T-cell (primary cell): ENCODE results near the gene KIRREL1. TPM values are rescaled to one million over a fixed set of nuclear protein-coding genes. Genes with fewer than 3 reads are reported as not detected.
A peak's percentile ranks its signal among the peaks of the same experiment; 100 is the strongest.

ENCODE experiments used
- ATAC-seq, 4 experiments: fragments of 200-7000 bp in 3 of 4; fragments of 150-1000 bp in 1 of 4; cut with Tn5 transposase; replicated peaks in 1 of 4; 1 replicate in 3 of 4; 2 replicates in 1 of 4; pipeline ENCODE4 v1.10.0; 2021; ENCODE audit warnings: moderate library complexity in 3 of 4, mild to moderate bottlenecking in 2 of 4, moderate number of reproducible peaks in 1 of 4
- CTCF ChIA-PET, 2 donors: fragments of 300-600 bp; sonication (Branson Sonifier 250); formaldehyde crosslinking; loops; one replicate each; lab custom pipeline; 2022; ENCODE audit warnings: antibody characterized with exemption in 2 of 2; lab: Charles Lee
- POLR2A ChIA-PET, 2 donors: fragments of 300-600 bp; sonication (Branson Sonifier 250); formaldehyde crosslinking; loops; one replicate each; lab custom pipeline; 2022; ENCODE audit warnings: antibody characterized with exemption in 2 of 2; lab: Charles Lee
- DNase-seq, 35 experiments: peaks; one replicate each; pipeline versions ENCODE4 v3.0.0 to v3.0.0-alpha.2; 2013 to 2023
- H3K27ac ChIP-seq: one replicate; pipeline ENCODE4 v1.5.1; 2013; ENCODE audit warnings: low read length
- H3K27me3 ChIP-seq, 2 experiments: replicated peaks in 1 of 2; 1 replicate in 1 of 2; 2 replicates in 1 of 2; pipeline versions ENCODE4 v1.6.1 to v1.7.0; 2013; ENCODE audit warnings: low read length in 1 of 2, mixed read lengths in 1 of 2; ENCODE audit not compliant: control insufficient read depth in 2 of 2, insufficient read depth in 2 of 2; ENCODE audit errors: extremely low read depth in 1 of 2
- H3K36me3 ChIP-seq, 2 donors: 1 replicate in 1 of 2; 2 replicates in 1 of 2; pipeline versions ENCODE4 v1.6.1 to v1.7.0; 2013; ENCODE audit warnings: low read length in 1 of 2; ENCODE audit not compliant: control insufficient read depth in 2 of 2, insufficient read depth in 1 of 2; ENCODE audit errors: extremely low read depth in 1 of 2
- H3K4me1 ChIP-seq, 2 experiments: 1 replicate in 1 of 2; 2 replicates in 1 of 2; pipeline versions ENCODE4 v1.6.1 to v1.7.0; 2013; ENCODE audit warnings: low read length in 2 of 2, mixed read lengths in 1 of 2; ENCODE audit not compliant: insufficient read depth in 2 of 2, control insufficient read depth in 1 of 2; ENCODE audit errors: extremely low read depth in 1 of 2
- H3K4me3 ChIP-seq, 2 donors: 1 replicate in 1 of 2; 2 replicates in 1 of 2; pipeline versions ENCODE4 v1.5.1 to v1.7.0; 2013; ENCODE audit warnings: mild to moderate bottlenecking in 2 of 2, low read length in 1 of 2, moderate library complexity in 1 of 2; ENCODE audit not compliant: control insufficient read depth in 1 of 2; ENCODE audit errors: extremely low read depth in 1 of 2
- H3K9me3 ChIP-seq: 2 replicates; pipeline ENCODE4 v1.7.0; 2013
- H3K27ac Mint-ChIP-seq, 2 donors: one replicate each; pipeline ENCODE4 v1.8.0; 2020 to 2021; ENCODE audit warnings: mild to moderate bottlenecking in 2 of 2, mixed read lengths in 2 of 2
- H3K27me3 Mint-ChIP-seq, 2 donors: one replicate each; pipeline ENCODE4 v1.8.0; 2021 to 2022; ENCODE audit warnings: mixed read lengths in 2 of 2
- H3K36me3 Mint-ChIP-seq: one replicate; pipeline ENCODE4 v1.8.0; 2021; ENCODE audit warnings: mixed read lengths
- H3K4me1 Mint-ChIP-seq, 3 donors: one replicate each; pipeline ENCODE4 v1.8.0; 2020 to 2022; ENCODE audit warnings: mixed read lengths in 3 of 3, mild to moderate bottlenecking in 1 of 3
- H3K4me3 Mint-ChIP-seq, 3 donors: one replicate each; pipeline ENCODE4 v1.8.0; 2020 to 2022; ENCODE audit warnings: mild to moderate bottlenecking in 3 of 3, mixed read lengths in 3 of 3, moderate library complexity in 3 of 3
- H3K9me3 Mint-ChIP-seq, 3 donors: one replicate each; pipeline ENCODE4 v1.8.0; 2020 to 2022; ENCODE audit warnings: mixed read lengths in 3 of 3
- WGBS: methylation state at CpG from one replicate; pipeline ENCODE4 v1.1.5; 2013; ENCODE audit warnings: missing lambda C conversion rate; ENCODE audit not compliant: insufficient coverage; 5-methylcytosine and 5-hydroxymethylcytosine counted together
- total RNA-seq, 35 experiments: library from RNA in 6 of 35; stranded (reverse) in 6 of 35; fragments of 120-200 nt in 1 of 35; gene quantifications; one replicate each; pipeline versions ENCODE4 v1.2.1 to v1.2.4 and lab custom pipeline; 2013 to 2026

The KIRREL1 gene
- total RNA-seq, 5 donors from 2014 or later (not counting 1 experiment from before 2014, with no cell fraction given): 0.16 to 0.20 (median 0.19) TPM; not detected in 2

DNA sequence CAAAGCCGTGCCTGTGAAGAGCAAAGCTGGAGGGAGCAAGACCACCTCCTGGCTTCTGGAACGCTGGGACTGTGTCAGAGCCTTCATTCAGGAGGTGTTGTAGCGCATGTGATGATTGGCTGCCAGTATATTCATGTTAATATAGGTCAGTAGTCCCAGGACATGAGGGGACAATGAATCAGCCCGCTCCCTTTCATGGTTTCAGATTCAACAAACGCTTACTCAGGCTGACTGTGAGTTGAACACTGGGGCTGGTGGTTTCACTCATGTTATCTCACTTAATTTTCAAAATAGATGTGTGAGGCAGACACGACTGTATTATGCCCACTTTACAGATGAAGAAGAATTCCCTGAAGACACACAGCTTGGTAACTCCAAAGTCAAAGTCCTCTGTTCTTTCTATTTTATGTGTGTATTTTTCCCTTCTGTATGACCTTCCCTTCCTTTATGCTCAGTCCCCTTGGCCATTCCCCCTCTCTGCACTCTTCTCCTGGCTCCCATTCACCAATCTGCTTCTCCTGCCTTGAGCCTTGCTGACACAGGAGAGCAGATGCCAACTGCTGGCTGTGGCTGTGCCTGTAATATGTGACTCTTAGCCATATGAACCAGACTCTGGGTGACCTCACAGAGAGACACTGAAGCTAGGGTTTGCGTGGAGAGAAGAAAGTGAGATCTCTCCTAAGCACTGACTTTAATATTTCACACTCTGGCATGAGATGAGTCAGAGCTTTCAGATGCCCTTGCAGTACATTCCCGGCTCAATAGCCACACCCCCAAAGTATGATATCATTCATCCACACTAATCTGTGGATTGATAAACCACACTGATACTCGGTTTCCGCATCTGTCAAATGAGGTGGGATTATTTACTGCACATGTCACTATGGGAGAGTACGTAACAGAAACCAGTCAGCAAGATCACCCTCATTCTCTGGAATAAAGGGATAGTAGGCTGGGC is 31.4 kb upstream of the KIRREL1 start:
- H3K36me3 Mint-ChIP-seq: no peaks in the 10 kb centered on the region
- Histone ChIP-seq H3K36me3 (no peaks in the 10 kb centered on the region), H3K9me3 (no peaks in the 10 kb centered on the region), H3K27ac (no peak overlapping the region), H3K4me3 (no peak overlapping the region), H3K4me1 (peaks cover 0 to 2% of the 10 kb centered on the region in 2 experiments), H3K27me3 (peaks cover 0 to 27% of the 10 kb centered on the region in 2 experiments)
- CTCF ChIA-PET: interaction anchor here (0.7 to 1.4 kb wide), 3 partner anchors 159 to 162 kb away, joined by 3 to 4 read pairs (median 4); no protein-coding TSS in a partner anchor
- ATAC-seq (no peak), DNase-seq (no peak)
- no peak overlapping the region for H3K27ac Mint-ChIP-seq
- no peaks in the 10 kb centered on the region for H3K4me1 Mint-ChIP-seq
- POLR2A ChIA-PET: no interaction called here
- H3K27me3 Mint-ChIP-seq: peaks cover 22 to 24% of the 10 kb centered on the region in 2 donors
- no peak overlapping the region for H3K4me3 Mint-ChIP-seq
- H3K9me3 Mint-ChIP-seq: no peaks in the 10 kb centered on the region
- 58% methylated on average over 3 of the region's 11 CpGs for WGBS

DNA sequence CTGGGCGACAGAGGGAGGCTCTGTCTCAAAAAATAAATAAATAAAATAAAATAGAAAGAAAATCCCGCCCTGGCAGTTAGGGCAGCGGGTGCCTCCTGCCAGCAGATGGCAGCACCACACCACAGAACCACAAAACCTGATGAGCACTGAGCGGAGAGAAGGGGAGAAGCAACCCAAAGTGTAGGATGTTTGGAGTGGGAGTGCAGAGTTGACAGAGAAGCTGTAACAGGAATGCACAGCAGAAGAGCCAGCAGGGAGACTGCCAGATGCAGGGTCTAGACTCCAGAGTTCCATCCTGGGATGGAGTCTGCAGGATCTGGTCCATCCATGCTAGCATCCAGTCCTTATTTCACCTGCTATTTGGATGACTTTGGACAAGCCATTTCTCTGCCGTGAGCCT is 29.7 kb upstream of the KIRREL1 start:
- H3K27ac Mint-ChIP-seq: no peak overlapping the region
- WGBS: 48% methylated on average over 2 of the region's 5 CpGs
- no peaks in the 10 kb centered on the region for H3K4me1 Mint-ChIP-seq
- CTCF ChIA-PET: interaction anchor here (0.8 to 1.0 kb wide), 2 partner anchors 26 to 161 kb away, joined by 3 to 6 read pairs; no protein-coding TSS in a partner anchor
- no peak overlapping the region for H3K4me3 Mint-ChIP-seq
- DNase-seq (peak in 33 of 35 experiments; percentile 5 to 64 (median 29)), ATAC-seq (no peak)
- peaks cover 21% of the 10 kb centered on the region in 2 donors for H3K27me3 Mint-ChIP-seq
- peaks cover 0 to 28% of the 10 kb centered on the region in 2 experiments for H3K27me3 ChIP-seq
- no peak overlapping the region for H3K4me3 ChIP-seq
- no peak overlapping the region for H3K27ac ChIP-seq
- POLR2A ChIA-PET: no interaction called here
- peaks cover 0 to 2% of the 10 kb centered on the region in 2 experiments for H3K4me1 ChIP-seq
- no peaks in the 10 kb centered on the region for H3K36me3 Mint-ChIP-seq
- no peaks in the 10 kb centered on the region for H3K36me3 ChIP-seq
- H3K9me3 Mint-ChIP-seq: no peaks in the 10 kb centered on the region
- H3K9me3 ChIP-seq: no peaks in the 10 kb centered on the region

DNA sequence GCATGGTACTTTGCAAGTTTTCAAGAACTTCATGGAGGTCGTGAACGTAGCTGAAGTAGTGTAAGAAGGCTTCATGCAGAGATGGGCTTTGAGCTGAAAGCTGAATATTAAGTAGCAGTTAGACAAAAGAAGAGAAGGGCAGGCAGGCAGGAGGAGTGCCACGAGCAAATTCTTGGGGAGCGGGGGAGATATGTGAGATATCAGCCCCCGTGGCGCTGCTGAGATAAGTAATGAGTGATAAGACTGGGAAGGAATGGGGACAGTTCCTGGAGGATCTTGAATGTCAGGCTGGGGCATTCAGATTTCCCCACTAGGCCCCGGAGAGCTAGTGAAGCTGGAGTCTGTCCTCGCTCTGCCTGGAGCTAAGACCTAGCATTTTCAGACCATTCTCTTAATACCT is 27.9 kb upstream of the KIRREL1 start:
- ATAC-seq: no peak
- no peak overlapping the region for H3K27ac Mint-ChIP-seq
- no peaks in the 10 kb centered on the region for H3K36me3 ChIP-seq
- H3K9me3 Mint-ChIP-seq: no peaks in the 10 kb centered on the region
- H3K27ac ChIP-seq: no peak overlapping the region
- WGBS: 88% methylated on average over 7 of the region's 8 CpGs
- ChIA-PET CTCF (interaction anchor here in 1 of 2 donors (0.6 kb wide), 1 partner anchor 150 kb away, joined by 3 read pairs; no protein-coding TSS in a partner anchor), POLR2A (no interaction called here)
- H3K4me3 ChIP-seq: no peak overlapping the region
- no peak overlapping the region for H3K4me3 Mint-ChIP-seq
- H3K27me3 Mint-ChIP-seq: peaks cover 17 to 20% of the 10 kb centered on the region in 2 donors
- H3K4me1 ChIP-seq: peaks cover 0 to 2% of the 10 kb centered on the region in 2 experiments
- H3K36me3 Mint-ChIP-seq: no peaks in the 10 kb centered on the region
- no peaks in the 10 kb centered on the region for H3K9me3 ChIP-seq
- H3K4me1 Mint-ChIP-seq: no peaks in the 10 kb centered on the region
- no peak for DNase-seq
- peaks cover 0 to 28% of the 10 kb centered on the region in 2 experiments for H3K27me3 ChIP-seq

DNA sequence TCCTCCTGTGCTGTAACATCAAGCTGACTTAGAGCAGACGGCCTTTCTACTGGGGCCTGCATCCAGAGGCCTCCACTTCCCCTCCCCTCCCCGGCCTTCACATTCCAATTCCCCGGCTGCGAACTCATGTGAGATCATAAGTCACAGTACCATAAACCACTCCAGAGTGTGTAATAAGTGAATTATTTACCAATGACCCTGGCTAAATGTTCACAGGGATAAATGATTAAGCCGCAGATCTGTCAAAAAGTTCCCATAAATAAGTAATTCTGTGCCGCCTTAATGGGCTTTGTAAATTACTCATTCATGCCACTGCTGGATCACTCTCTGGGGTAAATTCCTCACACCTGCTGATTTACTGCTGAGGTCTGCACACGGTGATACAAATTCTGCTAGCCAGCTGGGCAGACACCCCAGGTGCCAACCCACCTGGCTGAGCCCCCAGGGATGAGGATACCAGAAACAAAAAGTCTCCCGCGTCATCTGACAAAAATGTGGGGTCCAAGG is 27.4 kb upstream of the KIRREL1 start:
- ChIA-PET POLR2A (no interaction called here), CTCF (interaction anchor here in 1 of 2 donors (0.6 kb wide), 1 partner anchor 149 kb away, joined by 3 read pairs; no protein-coding TSS in a partner anchor)
- DNase-seq: no peak
- no peak overlapping the region for H3K27ac Mint-ChIP-seq
- no peak for ATAC-seq
- H3K4me3 Mint-ChIP-seq: no peak overlapping the region
- Histone ChIP-seq H3K9me3 (no peaks in the 10 kb centered on the region), H3K27me3 (peaks cover 0 to 28% of the 10 kb centered on the region in 2 experiments), H3K4me3 (no peak overlapping the region), H3K4me1 (peaks cover 0 to 2% of the 10 kb centered on the region in 2 experiments), H3K36me3 (no peaks in the 10 kb centered on the region), H3K27ac (no peak overlapping the region)
- H3K27me3 Mint-ChIP-seq: peaks cover 17 to 20% of the 10 kb centered on the region in 2 donors
- no peaks in the 10 kb centered on the region for H3K9me3 Mint-ChIP-seq
- H3K4me1 Mint-ChIP-seq: no peaks in the 10 kb centered on the region
- WGBS: 95% methylated on average over 6 of the region's 9 CpGs
- no peaks in the 10 kb centered on the region for H3K36me3 Mint-ChIP-seq

DNA sequence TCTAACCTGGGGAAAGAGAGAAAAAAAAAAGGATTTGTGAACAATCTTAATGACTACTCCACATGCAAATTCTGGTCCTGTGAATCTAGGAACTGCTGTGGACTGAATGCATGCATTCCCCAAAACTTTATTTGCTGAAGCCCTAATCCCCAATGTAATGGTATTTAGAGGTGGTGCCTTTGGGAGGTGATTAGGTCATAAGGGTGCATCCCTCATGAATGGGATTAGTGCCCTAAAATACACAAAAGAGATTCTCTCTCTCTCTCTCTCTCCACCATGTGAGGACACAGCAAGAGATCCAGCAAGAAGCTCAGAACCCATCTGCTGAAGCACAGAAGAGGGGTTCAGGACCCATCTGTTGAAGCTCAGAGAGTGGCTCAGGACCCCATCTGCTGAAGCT is 26.2 kb upstream of the KIRREL1 start:
- Histone ChIP-seq H3K4me1 (peaks cover 0 to 2% of the 10 kb centered on the region in 2 experiments), H3K9me3 (no peaks in the 10 kb centered on the region), H3K27me3 (peaks cover 0 to 23% of the 10 kb centered on the region in 2 experiments), H3K4me3 (no peak overlapping the region), H3K27ac (no peak overlapping the region), H3K36me3 (no peaks in the 10 kb centered on the region)
- Mint-ChIP-seq H3K27ac (no peak overlapping the region), H3K36me3 (no peaks in the 10 kb centered on the region), H3K27me3 (peaks cover 15 to 16% of the 10 kb centered on the region in 2 donors), H3K4me1 (no peaks in the 10 kb centered on the region), H3K4me3 (no peak overlapping the region), H3K9me3 (peaks cover 0 to 4% (median 0%) of the 10 kb centered on the region in 3 donors)
- no peak for DNase-seq
- ChIA-PET POLR2A (no interaction called here), CTCF (interaction anchor here (0.7 kb wide), 3 partner anchors 86 to 194 kb away, joined by 3 to 4 read pairs (median 3); no protein-coding TSS in a partner anchor)
- ATAC-seq: no peak

DNA sequence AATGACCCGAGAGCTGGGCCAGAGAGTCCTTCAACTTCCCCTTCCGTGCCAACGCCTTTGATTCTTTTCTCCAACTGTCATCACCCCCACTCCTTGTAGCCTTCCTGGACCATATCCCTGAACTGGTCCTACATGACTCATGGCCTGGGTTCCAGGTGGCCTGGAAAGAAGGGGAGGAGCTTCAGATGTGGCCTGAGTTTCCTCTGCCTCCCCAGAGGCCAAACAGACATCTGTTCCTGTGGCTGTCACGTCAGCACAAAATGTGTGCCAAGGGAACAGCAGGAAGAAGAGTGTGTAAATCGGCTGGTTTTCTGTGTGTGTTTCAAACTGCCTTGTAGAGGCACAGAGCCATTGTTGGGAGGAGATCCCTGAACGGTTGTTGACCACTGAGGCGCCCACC is 24.9 kb upstream of the KIRREL1 start:
- no peak overlapping the region for H3K4me3 ChIP-seq
- peaks cover 0 to 13% of the 10 kb centered on the region in 2 experiments for H3K27me3 ChIP-seq
- Mint-ChIP-seq H3K4me3 (no peak overlapping the region), H3K9me3 (peaks cover 0 to 6% (median 0%) of the 10 kb centered on the region in 3 donors), H3K27ac (no peak overlapping the region), H3K36me3 (no peaks in the 10 kb centered on the region), H3K27me3 (peaks cover 6 to 13% of the 10 kb centered on the region in 2 donors), H3K4me1 (no peaks in the 10 kb centered on the region)
- ChIA-PET CTCF (interaction anchor here in 1 of 2 donors (1.1 kb wide), 1 partner anchor 11 kb away, joined by 3 read pairs; no protein-coding TSS in a partner anchor), POLR2A (no interaction called here)
- peaks cover 0 to 1% of the 10 kb centered on the region in 2 experiments for H3K4me1 ChIP-seq
- no peak overlapping the region for H3K27ac ChIP-seq
- DNase-seq (no peak), ATAC-seq (no peak)
- no peaks in the 10 kb centered on the region for H3K9me3 ChIP-seq
- 29% methylated on average over 3 of the region's 7 CpGs for WGBS
- no peaks in the 10 kb centered on the region for H3K36me3 ChIP-seq
